ENCODE measurements around the gene CEMIP. TPM values are rescaled to one million over a fixed set of nuclear protein-coding genes. Genes with fewer than 3 reads are reported as not detected.

The CEMIP gene
- total and polyA plus RNA-seq, 2 of the 13 experiments (the other 11 are each of a cell fraction or from before 2014, with no cell fraction given), result 4.3 to 28.5 TPM

- no peak for TF ChIP-seq ZNF292 (CRISPR knock-in tag; IDR thresholded peaks at IDR 0.05; ENCODE audit: borderline replicate concordance, low read depth)
- TF ChIP-seq ZBTB14 (CRISPR knock-in tag; IDR thresholded peaks at IDR 0.05), result no peak
- TF ChIP-seq MED13 (CRISPR knock-in tag; IDR thresholded peaks at IDR 0.05), result no peak
- no peak; the same call in 1 of the 2 replicates for TF ChIP-seq MED1 (CRISPR knock-in tag; IDR thresholded peaks at IDR 0.05)
- no peak for TF ChIP-seq KLF9 (CRISPR knock-in tag; IDR thresholded peaks at IDR 0.05; ENCODE audit: low read depth)
- no peak for TF ChIP-seq JUND (CRISPR knock-in tag; IDR thresholded peaks at IDR 0.05)
- TF ChIP-seq ZNF225 (CRISPR knock-in tag; IDR thresholded peaks at IDR 0.05), result no peak
- TF ChIP-seq ZSCAN29 (CRISPR knock-in tag; conservative IDR thresholded peaks at IDR 0.05), result no peak
- peak; percentile 35; the same call in 1 of the 2 replicates for TF ChIP-seq ZMYM4 (CRISPR knock-in tag; IDR thresholded peaks at IDR 0.05)
- no peak for TF ChIP-seq SMARCC2 (IDR thresholded peaks at IDR 0.05)
- 0 out of 2 replicates have a peak, but pooled peaks have one; percentile 42 for TF ChIP-seq PHF21A (CRISPR knock-in tag; IDR thresholded peaks at IDR 0.05)
- no peak for TF ChIP-seq ZNF407 (CRISPR knock-in tag; IDR thresholded peaks at IDR 0.05; ENCODE audit: not compliant biosample characterization)
- TF ChIP-seq XBP1 (CRISPR knock-in tag; IDR thresholded peaks at IDR 0.05), result no peak
- TF ChIP-seq HMG20B (CRISPR knock-in tag; conservative IDR thresholded peaks at IDR 0.05), result no peak
- no peak for TF ChIP-seq GATA4 (IDR thresholded peaks at IDR 0.05; ENCODE audit: borderline replicate concordance, low read depth)
- TF ChIP-seq ZSCAN21 (CRISPR knock-in tag; IDR thresholded peaks at IDR 0.05; ENCODE audit: borderline replicate concordance), result no peak
- no peak for TF ChIP-seq RFX5 (IDR thresholded peaks at IDR 0.05; ENCODE audit: low read depth, low read length)
- no peak for TF ChIP-seq RCOR2 (CRISPR knock-in tag; IDR thresholded peaks at IDR 0.05)
- no peak for TF ChIP-seq ZNF280D (CRISPR knock-in tag; IDR thresholded peaks at IDR 0.05)
Measured at GRCh38 chr15:80778964-80779657, at the start of gene CEMIP (continued).
